Mammary epithelial cell (primary cell): ENCODE data around the gene OVOL3.

Source experiments
- CTCF ChIP-seq, 2 donors: IDR thresholded peaks in 1 of 2; conservative IDR thresholded peaks in 1 of 2; 2 replicates each; pipeline ENCODE4 v1.5.1; 2011 to 2012; ENCODE audit warnings: inconsistent platforms in 2 of 2, low read length in 2 of 2, mild to moderate bottlenecking in 2 of 2, control low read depth in 1 of 2, low read depth in 1 of 2; ENCODE audit not compliant: insufficient read depth in 1 of 2; ENCODE audit errors: extremely low read depth in 1 of 2
- EZH2 ChIP-seq: IDR thresholded peaks from 2 replicates; pipeline ENCODE4 v1.6.1; 2012; ENCODE audit warnings: low read length, inconsistent platforms, borderline replicate concordance

DNA sequence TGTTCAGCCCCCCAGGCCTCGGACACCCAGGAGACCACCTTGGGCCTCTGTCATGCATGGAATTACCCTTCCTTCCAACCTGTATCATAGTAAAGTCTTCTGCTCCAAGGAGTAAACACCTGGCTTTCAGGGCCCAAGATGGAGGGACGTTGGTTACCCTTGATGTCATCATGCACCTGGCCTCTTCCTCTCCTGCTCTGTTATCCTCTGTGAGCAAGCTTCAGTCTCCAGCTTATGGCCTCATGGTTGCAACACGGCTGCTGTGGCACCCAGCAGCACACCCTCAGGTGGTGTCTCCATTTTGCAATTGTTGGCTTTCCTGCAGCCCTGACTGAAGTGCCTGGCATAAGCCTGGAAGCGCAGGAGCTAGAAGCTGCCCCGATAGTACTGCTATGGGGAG lies 4.0 kb upstream of the OVOL3 start:
- no peak for TF ChIP-seq CTCF (conservative IDR thresholded peaks at IDR 0.05 in 1 of 2, IDR thresholded peaks at IDR 0.05 in 1 of 2; ENCODE audit: extremely low read depth in 1 of 2, insufficient read depth in 1 of 2, low read depth in 1 of 2, low read length in 2 of 2)
- no peak for TF ChIP-seq EZH2
